Measurements from ENCODE around the gene PPP1R13L. TPM values are rescaled to one million over a fixed set of nuclear protein-coding genes. Genes with fewer than 3 reads are reported as not detected.

The PPP1R13L gene
- total RNA-seq, 1 donor from 2014 or later = 111 TPM

- no peaks in the 10 kb centered on the region for H3K9me3 ChIP-seq
- no peak for DNase-seq (ENCODE audit: extremely low spot score in 2 of 2)
- peaks cover 0 to 12% of the 10 kb centered on the region in 2 donors for H3K36me3 ChIP-seq
- H3K27ac ChIP-seq = no peak overlapping the region
- no peaks in the 10 kb centered on the region for H3K4me1 ChIP-seq
- H3K4me3 ChIP-seq = no peak overlapping the region
- no peak for TF ChIP-seq CTCF (IDR thresholded peaks at IDR 0.05)
- no peak for TF ChIP-seq POLR2AphosphoS5 (IDR thresholded peaks at IDR 0.05; ENCODE audit: insufficient read depth in 1 of 2, low read depth in 1 of 2)
- TF ChIP-seq POLR2A (IDR thresholded peaks at IDR 0.05) = no peak
- intact Hi-C loops (cut with DNase I) = no loop called here
- H3K27me3 ChIP-seq = no peaks in the 10 kb centered on the region
Observed at GRCh38 chr19:45356760-45357444, 48.0 kb downstream of the PPP1R13L start.

GRCh38 chr19:45355910-45356309 lies 49.0 kb downstream of the PPP1R13L start:
- Histone ChIP-seq H3K27ac (no peak overlapping the region), H3K4me1 (no peaks in the 10 kb centered on the region), H3K4me3 (no peak overlapping the region), H3K36me3 (peaks cover 0 to 7% of the 10 kb centered on the region in 2 donors), H3K9me3 (no peaks in the 10 kb centered on the region), H3K27me3 (no peaks in the 10 kb centered on the region)
- TF ChIP-seq POLR2AphosphoS5 (IDR thresholded peaks at IDR 0.05; ENCODE audit: insufficient read depth in 1 of 2, low read depth in 1 of 2) = no peak
- no peak for TF ChIP-seq POLR2A (IDR thresholded peaks at IDR 0.05)
- no peak for TF ChIP-seq CTCF (IDR thresholded peaks at IDR 0.05)
- no peak for DNase-seq (ENCODE audit: extremely low spot score in 2 of 2)
- intact Hi-C loops (cut with DNase I) = no loop called here

- Histone ChIP-seq H3K27me3 (no peaks in the 10 kb centered on the region), H3K4me1 (no peaks in the 10 kb centered on the region), H3K36me3 (peaks cover 0 to 12% of the 10 kb centered on the region in 2 donors), H3K9me3 (no peaks in the 10 kb centered on the region), H3K4me3 (no peak overlapping the region), H3K27ac (no peak overlapping the region)
- DNase-seq (ENCODE audit: extremely low spot score in 2 of 2) = no peak
- TF ChIP-seq CTCF (IDR thresholded peaks at IDR 0.05) (no peak), POLR2A (IDR thresholded peaks at IDR 0.05) (no peak), POLR2AphosphoS5 (IDR thresholded peaks at IDR 0.05; ENCODE audit: insufficient read depth in 1 of 2, low read depth in 1 of 2) (no peak)
- intact Hi-C loops (cut with DNase I) = no loop called here
Observed at GRCh38 chr19:45355402-45355801, 49.5 kb downstream of the PPP1R13L start.

- Histone ChIP-seq H3K27ac (no peak overlapping the region), H3K27me3 (no peaks in the 10 kb centered on the region), H3K4me1 (no peaks in the 10 kb centered on the region), H3K9me3 (no peaks in the 10 kb centered on the region), H3K36me3 (peaks cover 0 to 13% of the 10 kb centered on the region in 2 donors), H3K4me3 (no peak overlapping the region)
- no peak for DNase-seq (ENCODE audit: extremely low spot score in 2 of 2)
- intact Hi-C loops (cut with DNase I) = no loop called here
- TF ChIP-seq POLR2AphosphoS5 (IDR thresholded peaks at IDR 0.05; ENCODE audit: insufficient read depth in 1 of 2, low read depth in 1 of 2) (no peak), POLR2A (IDR thresholded peaks at IDR 0.05) (no peak), CTCF (IDR thresholded peaks at IDR 0.05) (no peak)
Observed at GRCh38 chr19:45354241-45354842, 50.5 kb downstream of the PPP1R13L start.

All from vagina (tissue), 2 donors.